NCI-H748 (cell line): Measurements from ENCODE around the gene KIAA1755.

Experiments used
- DNase-seq: peaks from one replicate; lab custom pipeline; 2025; ENCODE audit not compliant: unreplicated experiment; lab: John Stamatoyannopoulos, UW

The KIAA1755 gene

DNA sequence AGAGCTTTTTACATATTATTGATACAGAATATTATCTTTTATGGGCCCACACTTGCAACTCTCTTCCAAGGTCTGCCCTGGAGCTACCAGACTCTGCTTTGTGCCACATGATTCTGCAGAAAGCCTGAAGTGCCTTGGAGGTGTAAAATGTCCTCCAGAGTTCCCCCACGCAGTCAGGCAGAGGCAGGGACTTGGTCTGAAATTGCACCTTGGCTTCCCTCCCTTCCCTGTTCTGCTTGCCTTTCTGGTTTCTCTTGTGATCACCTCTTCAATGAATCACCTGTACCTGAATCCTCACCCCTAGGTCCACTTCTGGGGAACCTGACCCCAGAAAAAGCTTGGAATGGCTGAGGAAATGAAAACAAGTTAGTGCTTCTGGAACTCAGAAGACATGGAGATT is 52.4 kb downstream of the KIAA1755 start:
- DNase-seq = no peak

DNA sequence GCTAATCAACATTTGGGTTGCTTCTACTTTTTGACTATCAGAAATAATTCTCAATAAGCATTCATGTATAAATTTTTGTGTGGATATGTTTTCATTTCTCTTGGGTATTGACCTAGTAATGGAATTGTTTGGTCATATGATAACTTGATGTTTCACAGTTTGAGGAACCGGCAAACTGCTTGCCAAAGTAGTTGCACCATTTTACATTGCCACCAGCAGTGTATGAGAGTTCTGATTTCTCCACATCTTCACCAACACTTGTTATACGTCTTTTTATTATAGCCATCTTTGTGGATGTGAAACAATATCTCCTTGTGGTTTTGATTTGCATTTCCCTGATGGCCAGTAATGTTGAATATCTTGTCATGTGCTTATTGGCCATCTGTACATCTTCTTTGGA is 52.9 kb downstream of the KIAA1755 start:
- DNase-seq = no peak

DNA sequence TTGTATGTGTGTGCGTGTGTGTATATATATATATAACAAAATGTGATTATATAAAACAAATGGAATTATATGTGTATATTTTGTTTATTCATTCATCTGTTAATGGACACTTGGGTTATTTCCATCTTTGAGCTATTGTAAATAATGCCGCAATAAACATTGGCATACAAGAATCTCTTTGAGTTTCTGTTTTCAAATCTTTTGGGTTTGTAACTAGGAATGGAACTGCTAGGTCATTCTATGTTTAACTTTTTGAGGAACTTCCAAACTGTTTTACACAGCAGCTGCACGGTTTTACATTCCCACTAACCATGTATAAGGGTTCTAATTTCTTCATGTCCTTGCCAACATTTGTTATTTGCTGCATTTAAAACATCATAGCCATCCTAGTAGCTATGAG is 55.5 kb downstream of the KIAA1755 start:
- DNase-seq = no peak

DNA sequence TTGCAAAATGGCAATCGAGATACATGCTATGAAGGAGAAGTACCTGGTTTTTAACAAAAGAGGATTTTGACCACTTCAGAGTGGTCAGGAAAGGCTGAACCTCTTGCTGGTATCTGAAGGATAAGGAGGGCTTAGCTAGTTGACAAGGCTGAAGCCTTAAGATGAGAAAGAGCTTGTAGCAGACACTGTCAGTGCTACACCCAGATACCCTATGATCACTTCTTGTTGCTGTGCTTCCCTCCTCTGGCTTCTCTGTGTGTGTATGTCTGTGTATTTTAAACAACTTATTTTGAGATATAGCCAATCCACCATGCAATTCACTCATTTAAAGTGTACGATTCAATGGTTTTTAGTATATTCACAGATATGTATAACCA is 56.6 kb downstream of the KIAA1755 start:
- no peak for DNase-seq

DNA sequence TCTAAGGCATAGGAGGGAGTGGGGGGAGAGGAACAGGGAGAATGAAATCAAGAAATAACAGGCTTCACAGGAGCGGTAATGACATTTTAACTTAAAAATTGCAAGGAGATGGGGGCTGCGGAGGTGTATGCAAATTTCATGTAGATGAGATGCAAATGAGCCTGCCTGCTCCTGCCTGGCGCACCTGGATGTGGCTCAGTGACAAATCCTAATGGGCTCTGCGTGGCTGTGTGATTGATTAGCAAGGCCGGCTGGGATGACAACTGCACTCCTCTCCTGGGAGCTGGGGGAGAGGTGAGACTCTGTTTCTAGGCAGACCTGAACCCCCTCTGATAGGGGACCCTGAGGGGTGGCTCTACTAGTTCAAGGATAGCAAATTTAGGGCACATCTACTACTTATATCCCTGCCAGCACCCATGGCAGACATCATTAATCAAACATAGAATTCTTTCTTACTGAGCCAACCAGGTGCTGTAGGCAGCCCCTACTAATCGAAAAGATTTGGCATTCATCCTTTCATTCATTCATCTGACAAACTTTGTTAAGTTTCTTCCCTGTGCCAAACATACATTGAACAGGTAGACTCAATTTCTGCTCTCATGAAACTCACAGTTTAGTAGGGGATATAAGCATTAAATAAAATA is 57.1 kb downstream of the KIAA1755 start:
- DNase-seq = no peak

DNA sequence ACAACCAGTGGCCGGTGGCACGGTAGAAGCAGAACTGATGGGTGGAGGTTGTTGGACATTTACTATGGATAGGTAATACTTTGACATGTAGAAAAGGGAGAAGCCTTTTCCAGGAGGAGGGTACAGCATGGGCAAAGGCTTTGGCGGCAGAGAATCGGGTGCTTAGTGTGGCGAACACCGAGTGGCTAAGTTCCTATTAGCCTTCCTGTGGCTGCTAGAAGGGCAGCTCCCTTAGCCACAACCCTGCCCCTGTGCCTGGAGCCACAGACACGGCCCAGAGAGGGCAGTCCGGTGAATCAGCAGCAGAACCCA is 57.6 kb downstream of the KIAA1755 start:
- DNase-seq = no peak

DNA sequence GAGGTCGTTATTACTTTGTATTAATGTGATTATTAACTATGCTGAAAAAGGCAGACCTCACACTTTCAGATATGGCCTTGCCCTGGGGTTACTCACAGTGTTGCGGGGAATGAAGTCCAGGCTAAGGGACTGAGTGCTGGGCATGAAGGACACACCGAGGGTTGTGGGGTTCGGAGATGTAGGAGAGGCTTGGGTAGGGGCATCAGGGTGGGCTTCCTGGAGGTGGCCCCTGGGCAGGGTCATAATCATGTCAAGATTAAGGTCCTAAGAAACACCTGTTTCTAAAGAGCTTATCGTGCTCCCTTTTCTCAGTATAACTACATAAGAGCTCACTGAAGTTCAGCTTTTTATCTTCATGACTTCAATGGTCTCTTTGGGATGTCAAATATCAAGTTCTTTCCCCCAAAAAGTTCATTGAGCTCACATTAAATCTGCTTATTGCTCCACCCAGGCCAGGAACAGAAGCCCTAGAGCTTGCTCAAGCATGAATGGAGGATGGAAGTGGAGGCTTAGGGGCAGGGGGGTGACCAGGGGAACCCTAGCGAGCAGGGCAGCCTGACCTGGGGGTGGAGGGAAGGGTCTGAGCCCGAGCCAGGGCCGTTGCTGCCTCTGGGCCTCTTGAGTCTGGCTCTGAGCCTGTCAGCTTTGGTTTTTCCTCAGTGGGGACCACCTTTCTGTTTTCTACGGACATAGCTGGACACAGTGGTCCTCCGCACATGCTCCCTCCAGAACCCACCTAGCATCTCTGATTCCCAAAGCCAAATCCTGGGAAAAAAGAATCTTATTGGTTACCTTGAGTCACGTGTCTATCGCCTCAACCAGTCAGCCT is 58.2 kb downstream of the KIAA1755 start:
- no peak for DNase-seq

DNA sequence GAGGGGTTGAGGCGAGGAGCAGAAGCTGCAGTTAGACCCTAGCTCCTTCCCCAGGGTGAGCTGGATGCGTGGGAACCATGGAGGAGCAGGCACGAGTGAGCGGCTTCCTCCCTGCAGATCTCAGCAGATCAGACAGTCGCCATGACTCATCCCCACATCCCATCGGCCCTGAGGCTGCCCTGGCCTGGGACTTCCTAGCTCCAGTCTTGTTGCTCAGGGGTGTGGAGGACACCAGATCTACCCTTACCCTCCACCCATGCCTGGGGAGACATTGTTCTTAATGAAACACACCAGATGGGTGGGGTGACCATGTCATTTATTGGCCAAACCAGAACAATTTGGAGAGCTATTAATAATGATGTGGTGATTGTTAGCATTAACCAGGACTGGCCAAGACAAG is 59.2 kb downstream of the KIAA1755 start:
- no peak for DNase-seq

DNA sequence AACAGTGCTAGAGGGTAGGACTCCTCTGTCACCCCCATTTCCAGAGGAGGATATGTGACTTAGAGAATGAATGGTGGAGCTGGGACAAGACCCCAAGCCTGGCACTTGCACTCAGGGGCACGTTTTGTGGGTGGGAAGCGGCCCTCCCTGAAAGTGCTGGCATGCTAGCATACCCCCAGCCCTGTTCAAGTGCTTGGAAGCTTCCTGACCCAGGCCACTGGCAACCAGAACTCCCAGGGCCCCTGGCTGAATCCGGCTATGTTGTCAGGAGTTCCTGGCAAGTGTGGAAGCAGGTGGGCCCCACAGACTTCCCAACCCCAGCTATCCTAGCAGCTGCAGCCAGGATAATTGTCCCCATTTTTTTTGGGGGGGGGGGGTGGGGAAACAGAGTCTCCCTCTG is 59.9 kb downstream of the KIAA1755 start:
- DNase-seq = no peak

DNA sequence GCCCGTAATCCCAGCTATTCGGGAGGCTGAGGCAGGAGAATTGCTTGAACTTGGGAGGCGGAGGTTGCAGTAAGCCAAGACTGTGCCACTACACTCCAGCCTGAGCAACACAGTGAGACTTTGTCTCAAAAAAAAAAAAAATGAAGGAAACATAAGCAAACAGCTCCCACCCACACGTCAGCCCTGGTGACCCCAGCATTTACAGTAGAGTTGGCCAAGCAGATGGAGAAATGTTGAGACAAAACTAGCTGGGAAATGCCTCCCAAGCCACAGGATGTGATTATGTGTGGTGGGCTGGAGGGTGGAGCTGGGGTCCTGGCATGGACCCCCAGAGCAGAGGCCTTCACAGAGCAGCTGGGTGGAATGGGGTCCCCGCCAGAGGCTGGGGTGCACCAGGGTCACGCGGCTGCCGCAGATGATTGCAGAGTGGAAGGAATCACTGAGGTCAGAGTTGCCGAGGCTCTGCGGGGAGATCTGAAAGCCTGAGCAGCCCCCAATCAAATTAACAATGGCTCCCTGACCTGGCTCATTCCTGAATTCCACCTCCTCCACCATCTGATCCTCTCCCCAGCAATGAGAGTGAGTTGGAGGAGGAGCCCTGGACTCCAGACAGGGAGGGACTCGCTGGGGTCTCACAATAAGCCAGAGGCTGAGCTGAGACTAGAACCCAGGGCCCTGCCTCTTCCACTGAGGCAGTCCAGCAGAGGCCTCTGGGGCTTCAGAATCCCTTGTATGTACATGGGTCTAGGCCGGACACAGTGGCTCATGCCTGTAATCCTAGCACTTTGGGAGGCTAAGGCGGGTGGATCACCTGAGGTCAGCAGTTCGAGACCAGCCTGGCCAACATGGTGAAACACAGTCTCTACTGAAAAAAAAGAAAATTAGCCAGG is 60.8 kb downstream of the KIAA1755 start:
- no peak for DNase-seq

DNA sequence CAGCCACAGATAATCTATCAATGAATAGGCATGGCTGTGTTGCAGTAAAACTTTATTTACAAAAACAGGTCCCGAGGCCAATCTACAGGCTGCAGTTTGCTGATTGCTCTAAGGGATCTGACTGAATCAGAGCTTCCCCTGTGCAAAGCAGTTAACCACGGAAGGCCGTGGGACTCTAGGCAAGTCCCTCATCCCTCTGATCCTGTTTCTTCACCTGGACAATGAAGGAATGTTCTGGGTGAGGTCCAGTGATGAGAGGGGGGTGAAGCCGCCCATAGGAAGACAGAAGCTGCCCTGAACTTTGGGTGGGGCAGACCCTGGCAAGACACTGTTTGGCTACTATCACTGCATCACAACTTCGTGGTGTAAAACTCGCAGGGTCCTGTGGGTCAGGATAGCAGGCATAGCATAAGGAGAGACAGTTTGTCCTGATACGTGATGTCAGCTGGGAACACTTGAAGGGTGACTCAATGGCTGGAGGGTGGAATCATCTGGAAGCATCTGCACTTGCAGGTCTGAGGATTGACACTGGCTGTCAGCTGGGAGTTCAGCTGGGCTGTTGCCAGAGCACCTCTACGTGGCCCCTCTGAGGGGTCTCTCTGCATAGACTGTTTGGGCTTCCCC is 62.2 kb downstream of the KIAA1755 start:
- DNase-seq = no peak

DNA sequence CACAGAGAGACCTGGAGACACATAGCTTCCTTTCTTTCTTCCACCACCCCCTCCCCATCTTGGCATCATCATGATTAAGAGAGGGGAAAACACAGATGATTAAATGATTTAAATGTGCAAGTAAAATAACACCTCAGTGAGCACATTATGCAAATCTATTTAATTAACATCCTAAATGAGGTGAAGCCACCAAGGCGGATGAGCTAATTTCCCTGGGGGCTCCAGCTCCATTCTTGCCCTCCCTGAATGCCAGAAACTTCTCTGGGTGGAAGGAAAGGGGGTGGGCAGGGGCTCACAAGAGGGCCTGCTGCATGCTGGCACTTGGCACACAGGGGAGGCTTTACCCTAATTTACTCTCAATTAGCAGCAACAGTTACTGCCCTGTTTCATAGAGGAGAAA is 62.9 kb downstream of the KIAA1755 start:
- DNase-seq = no peak

DNA sequence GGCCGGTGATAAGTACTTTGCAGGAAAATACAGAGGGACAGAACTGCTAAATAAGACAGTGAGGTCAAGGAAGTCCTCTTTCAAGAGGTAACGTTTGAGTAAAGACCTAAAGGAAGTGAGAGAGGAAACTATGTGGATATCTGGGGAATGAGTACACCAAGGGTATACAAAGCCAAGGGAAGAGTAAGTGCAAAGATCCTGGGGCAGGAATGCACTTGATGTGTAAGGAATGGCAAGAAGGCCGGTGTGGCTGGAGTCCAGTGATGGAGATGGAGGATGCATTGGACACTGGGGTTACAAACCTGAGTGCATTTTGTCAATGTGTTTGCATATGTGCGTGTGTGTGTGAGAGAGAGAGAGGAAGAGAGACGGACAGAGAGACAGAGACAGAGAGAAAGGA is 63.3 kb downstream of the KIAA1755 start:
- DNase-seq = no peak

DNA sequence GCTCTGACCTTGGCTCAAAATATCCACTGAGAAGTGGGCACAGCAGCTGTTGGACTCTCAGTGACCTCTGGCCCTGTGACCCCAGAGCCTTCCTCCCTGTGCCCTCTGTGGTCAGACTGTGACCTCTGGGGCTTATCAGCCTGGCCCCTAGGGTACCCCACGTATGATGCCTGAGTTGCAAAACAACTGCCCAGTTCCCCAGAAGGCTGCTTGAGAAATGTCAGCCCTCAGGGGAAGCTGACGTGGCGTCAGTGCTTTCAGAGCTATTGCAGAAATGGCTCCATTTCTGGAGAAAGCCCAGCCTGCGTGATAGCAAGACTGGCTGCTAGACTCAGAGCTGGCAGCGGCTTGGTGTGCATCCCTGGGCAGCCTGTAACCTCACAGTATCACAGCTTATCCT is 63.9 kb downstream of the KIAA1755 start:
- no peak for DNase-seq

DNA sequence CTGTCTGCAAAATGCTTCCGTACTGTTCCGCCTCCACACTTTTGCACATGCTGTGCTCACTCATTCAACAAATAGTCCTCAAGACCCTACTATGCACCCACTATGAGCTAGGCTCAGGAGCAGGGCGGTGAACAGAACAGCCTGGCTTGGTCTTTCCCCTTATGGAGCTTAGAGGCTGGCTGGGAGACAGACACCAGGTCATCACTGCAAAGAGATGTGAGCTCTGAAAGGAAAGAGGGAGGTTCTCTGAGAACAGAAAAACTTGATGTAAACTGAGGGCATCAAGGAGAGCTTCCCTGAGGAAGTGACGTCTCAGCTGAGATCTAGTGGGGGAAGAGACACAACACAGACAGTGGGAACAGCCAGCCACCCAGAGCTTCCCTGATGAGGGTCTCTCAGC is 64.5 kb downstream of the KIAA1755 start:
- DNase-seq = no peak

DNA sequence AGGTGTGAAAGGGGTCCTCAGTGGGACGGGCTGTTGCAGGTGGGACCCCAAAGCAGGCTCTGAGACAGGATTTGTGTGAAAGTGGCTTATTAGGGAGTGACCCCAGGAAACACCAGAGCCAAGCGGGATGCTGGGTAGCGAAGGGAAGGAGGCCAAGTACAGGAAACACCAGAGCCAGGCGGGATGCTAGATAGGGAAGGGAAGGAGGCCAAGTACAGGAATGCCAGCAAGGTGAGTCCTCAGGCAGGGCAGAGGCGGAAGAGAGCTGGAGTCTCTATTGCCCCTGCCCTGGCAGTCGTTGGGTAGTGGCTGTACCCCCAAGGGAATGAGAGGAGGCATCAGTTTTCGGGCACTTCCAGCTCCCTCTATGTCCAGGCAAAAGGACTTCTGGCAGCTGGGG is 65.0 kb downstream of the KIAA1755 start:
- no peak for DNase-seq

DNA sequence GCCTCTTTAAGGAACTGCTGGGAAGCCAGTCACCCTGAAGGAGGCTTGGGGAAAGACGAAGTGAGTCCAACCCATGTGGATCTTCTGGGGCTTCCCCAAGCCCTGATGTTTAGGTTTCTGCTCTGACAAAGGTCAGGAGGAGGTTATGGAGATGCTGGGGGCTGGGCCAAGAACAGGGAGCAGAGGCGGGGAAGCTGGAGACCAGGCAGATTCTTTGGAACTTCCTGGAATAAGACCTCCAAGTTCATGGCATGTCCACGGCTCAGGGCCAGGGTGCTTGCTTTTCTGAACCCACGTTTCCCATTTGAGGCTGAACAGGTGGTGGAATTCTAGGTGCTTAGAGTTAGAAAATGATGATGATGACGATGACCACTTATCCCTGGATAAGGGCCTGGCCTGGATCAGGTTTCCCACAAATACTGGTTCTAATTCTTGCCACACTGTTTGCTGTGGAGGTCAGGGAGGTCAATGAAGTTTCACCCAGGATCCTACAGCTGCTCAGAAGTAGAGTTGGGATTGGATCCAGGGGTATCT is 65.5 kb downstream of the KIAA1755 start:
- no peak for DNase-seq

DNA sequence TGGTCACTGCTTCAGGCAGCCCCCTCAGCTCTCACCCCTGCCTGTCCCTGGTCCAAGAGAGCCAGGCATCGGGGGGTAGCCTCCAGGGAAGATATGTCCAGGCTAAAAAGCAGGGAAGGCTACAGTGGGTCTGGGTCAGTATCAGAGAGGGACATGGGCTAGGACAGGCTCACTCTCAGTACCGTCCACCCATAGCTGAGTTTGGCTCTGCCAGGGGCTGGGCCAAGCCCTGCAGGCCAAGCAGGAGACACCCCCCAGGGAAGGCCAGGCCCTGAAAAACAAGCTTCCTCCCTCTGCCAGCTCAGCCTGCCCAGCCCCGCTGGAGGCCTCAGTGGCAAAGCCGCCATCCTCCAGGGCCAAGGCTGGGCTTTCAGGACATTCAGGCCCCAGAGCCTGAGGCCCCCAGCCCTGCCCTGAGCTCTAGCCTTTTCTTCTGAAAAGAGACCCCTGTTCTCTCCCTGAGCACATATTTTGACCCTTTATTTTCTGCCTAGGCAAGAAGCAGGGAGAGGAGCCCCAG is 66.9 kb downstream of the KIAA1755 start:
- no peak for DNase-seq

DNA sequence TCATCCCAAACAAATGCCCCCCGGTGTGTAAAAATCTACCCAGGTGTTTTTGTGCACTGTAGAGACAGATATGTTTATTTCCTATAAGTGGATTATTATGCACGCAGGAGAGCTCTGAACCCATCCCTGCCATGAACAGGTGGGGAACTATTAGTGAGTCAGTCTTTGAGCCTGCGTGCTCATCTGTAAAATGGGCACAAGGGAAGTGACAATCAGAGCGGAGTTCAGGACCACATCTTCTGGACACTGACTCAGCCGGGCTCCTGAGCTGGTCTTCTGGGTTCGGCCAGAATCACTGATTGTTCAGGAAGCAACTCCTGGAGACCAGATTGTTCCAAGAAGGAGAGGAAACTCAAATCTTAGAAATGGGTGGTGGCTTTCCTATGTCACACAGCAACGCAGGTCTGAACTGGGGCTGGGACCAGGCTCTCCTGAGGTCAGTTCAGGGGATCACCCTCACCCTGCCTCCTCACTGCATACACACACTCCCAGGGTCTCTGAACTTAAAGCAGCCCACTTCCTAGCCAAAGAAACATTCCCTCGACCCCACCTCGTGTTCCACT is 68.1 kb downstream of the KIAA1755 start:
- no peak for DNase-seq

DNA sequence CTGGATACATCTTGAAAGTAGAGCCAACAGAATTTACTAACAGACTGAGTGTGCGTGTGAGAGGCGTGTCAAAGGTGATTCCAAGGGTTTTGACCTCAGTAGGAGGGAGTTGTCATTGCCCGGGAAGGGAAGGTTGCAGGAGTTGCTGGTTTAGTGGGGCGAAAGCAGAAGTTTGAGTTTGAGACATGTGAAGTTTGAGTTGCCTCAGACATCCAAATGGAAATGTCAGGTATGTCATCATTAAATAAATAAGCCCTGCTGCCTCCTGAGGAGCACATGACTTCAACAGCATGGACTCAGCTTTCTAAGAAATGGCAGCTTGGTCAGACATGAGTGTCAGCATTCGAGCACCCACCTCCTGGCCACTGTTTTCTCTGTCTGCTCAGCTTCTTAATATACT is 68.9 kb downstream of the KIAA1755 start:
- no peak for DNase-seq

DNA sequence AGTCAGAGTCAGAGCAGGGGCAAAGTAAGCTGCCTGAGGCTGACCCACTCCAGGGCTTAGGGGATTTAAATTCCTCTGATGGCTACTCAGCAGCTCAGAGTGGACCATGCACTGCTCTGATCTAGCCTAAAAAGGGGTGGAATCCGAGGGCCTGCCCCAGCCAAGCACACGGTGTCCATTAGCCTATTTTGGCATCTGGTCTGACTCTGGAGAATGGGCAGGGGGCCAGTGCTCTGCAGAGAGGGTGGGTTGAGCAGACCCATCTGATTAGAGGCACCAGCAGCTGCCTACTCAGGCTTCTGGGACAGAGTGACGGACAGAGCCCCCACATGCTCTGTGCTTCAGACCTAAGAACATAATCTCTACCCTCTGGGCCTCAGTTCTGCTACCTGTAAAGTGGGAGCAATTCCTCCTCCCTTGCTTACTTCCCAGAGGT is 69.6 kb downstream of the KIAA1755 start:
- no peak for DNase-seq
